ENCODE measurements around the gene CHEK1.
"Not testable (repeated sequence)": the region's sequence is repeated elsewhere in the genome, so short reads cannot be mapped to it uniquely, and the experiment has no call there.

The CHEK1 gene

DNA sequence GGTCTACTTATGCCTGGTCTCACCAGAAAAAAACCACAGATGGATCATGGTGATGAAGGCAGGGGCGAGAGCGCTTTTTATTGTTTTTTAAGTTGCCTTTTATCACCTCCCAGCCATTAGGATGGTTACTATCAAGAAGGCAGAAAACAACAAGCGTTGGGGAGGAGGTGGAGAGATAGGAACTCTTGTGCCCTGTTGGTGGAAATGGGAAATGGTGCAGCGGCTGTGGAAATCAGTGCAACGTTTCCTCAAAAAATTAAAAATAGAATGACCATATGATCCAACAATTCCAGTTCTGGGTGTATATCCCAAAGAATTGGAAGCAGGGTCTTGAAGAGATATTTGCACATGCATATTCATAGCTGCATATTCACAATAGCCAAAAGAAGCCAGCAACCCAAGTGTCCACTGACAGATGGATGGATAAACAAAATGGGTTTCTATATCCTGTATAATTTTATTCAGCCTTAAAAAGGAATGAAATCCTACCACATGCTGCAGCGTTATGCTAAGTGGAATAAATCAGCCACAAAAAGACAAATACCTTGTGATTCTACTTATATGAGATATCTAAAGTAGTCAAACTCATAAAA is 76.2 kb downstream of the CHEK1 start:
- no peak for DNase-seq

DNA sequence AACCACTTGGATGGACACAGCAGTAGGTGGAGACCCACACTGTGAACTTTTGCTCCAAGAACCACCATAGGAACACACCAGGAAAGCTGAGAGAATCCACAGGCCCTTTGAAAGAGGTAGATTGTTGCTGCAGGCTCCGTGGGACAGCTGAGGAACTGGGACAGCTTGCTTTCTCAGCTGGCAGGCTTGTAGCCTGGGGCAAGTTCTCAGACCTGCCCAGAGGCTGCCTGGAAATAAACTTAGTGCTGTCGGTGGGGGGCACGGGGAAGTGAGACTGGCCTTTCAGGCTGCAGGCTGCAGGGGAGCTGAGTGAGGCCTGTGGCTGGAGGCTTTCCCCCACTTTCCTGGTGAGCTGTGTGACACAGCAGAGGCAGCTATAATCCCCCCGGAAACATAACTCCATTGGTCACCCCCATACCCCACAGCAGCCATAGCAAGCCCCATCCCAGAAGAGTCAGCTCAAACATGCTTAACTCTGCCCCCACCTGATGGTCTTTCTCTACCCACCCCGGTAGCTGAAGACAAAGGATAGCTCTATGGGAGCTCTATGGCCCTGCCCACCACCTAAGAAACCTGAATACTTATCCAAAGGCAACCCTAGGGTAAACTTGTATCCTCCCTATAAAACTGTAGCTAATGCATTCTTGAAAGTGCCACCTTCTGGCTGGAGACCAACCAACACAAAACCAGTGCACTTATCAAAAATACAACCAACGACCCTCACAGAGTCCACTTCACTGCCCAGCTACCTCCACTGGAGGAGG is 77.1 kb downstream of the CHEK1 start:
- no peak for DNase-seq

DNA sequence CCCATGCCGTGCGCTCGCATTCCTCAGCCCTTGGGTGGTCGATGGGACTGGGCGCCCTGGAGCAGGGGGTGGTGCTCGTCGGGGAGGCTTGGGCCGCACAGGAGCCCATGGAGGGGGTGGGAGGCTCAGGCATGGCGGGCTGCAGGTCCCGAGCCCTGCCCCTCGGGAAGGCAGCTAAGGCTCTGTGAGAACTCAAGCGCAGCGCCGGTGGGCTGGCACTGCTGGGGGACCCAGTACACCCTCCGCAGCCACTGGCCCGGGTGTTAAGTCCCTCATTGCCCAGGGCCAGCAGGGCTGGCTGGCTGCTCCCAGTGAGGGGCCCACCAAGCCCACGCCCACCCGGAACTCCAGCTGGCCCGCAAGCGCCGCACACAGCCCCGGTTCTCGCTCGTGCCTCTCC is 79.7 kb downstream of the CHEK1 start:
- not testable (repeated sequence) for DNase-seq

DNA sequence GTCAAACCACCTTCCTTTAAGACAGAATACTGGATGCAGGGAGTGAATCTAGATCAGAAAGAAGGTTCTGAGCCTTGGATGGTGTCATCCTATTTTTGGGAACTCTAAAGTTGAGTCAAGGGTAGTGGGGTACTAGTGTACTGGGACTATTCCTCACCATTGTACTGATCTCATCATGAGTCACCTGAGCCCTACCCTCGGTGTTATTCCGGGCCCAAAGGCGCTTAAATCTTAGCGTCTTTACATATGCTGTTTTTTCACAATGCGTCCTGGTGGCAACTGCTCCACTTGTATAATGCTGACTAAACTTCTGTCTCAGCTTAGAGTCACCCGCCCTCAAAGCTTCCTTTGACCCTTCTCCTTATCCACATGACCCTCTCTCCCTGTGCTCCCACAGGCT is 95.8 kb downstream of the CHEK1 start:
- no peak for DNase-seq

DNA sequence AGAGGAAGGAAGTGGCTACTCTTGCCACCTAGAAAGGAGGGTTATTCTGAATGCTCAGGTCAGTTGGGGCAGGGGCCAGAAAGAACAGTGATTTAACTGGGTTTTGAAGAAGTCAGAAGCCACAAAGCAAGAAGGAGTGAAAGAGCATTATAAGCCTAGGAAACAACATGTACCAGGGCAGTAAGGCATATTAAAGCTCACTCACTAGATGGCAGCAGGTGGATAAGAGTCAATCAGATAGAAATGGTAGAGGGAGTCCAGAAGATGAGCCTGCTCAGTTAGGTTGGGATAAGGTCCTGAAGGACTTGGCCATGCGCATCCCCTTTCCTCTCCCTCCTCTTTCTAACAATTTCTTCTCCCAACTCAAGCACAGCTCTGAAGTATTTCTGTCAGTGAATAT is 99.2 kb downstream of the CHEK1 start:
- DNase-seq, result peak; percentile 18

Data from NCI-H1105 treated with DMSO at 0.1 percent for 48 hours (cell line).